GM12878 (cell line): Measurements from ENCODE around the gene NEK8. TPM values are rescaled to one million over a fixed set of nuclear protein-coding genes. Genes with fewer than 3 reads are reported as not detected.
A peak's percentile ranks its signal among the peaks of the same experiment; 100 is the strongest.

Source experiments
- BHLHE40 ChIP-seq, 2 experiments: fragments of 450-650 bp in 1 of 2; IDR thresholded peaks; 2 replicates each; pipeline ENCODE4 v1.6.1; 2011 to 2017; ENCODE audit warnings: low read depth in 2 of 2, borderline replicate concordance in 1 of 2, improper control_type of control experiment in 1 of 2, low read length in 1 of 2, mild to moderate bottlenecking in 1 of 2
- CBFB ChIP-seq: IDR thresholded peaks from 2 replicates; pipeline ENCODE4 v1.6.1; 2016; ENCODE audit warnings: antibody characterized with exemption, low read depth
- CHD2 ChIP-seq: IDR thresholded peaks from 2 replicates; pipeline ENCODE4 v1.6.1; 2011; ENCODE audit warnings: low read depth, low read length, improper control_type of control experiment, borderline replicate concordance
- EED ChIP-seq: sonication (generic); IDR thresholded peaks from 2 replicates; pipeline ENCODE4 v1.6.1; 2016; ENCODE audit warnings: antibody characterized with exemption, low read depth
- LARP7 ChIP-seq: fragments of 450-650 bp; IDR thresholded peaks from 2 replicates; pipeline ENCODE4 v1.6.1; 2017; ENCODE audit warnings: mild to moderate bottlenecking
- MEF2A ChIP-seq: IDR thresholded peaks from 2 replicates; pipeline ENCODE4 v1.6.1; 2011; ENCODE audit warnings: low read depth, mild to moderate bottlenecking, low read length, moderate library complexity; ENCODE audit not compliant: insufficient read depth
- MTA3 ChIP-seq: IDR thresholded peaks from 2 replicates; pipeline ENCODE4 v1.6.1; 2012; ENCODE audit warnings: low read length, inconsistent platforms, borderline replicate concordance
- MXI1 ChIP-seq: fragments of 150-350 bp; IDR thresholded peaks from 2 replicates; pipeline ENCODE4 v1.6.1; 2011; ENCODE audit warnings: low read depth, mild to moderate bottlenecking, inconsistent platforms, low read length, improper control_type of control experiment
- NFYB ChIP-seq: IDR thresholded peaks from 2 replicates; pipeline ENCODE4 v1.6.1; 2011; ENCODE audit warnings: low read depth, mild to moderate bottlenecking, low read length, improper control_type of control experiment, moderate library complexity; ENCODE audit not compliant: insufficient read depth
- NR2F1 ChIP-seq: fragments of 450-650 bp; conservative IDR thresholded peaks from 2 replicates; pipeline ENCODE4 v1.6.1; 2017; ENCODE audit warnings: mild to moderate bottlenecking
- PAX5 ChIP-seq: IDR thresholded peaks from 2 replicates; pipeline ENCODE4 v1.6.1; 2011; ENCODE audit warnings: low read depth, low read length, borderline replicate concordance
- POLR2AphosphoS2 ChIP-seq: IDR thresholded peaks from 2 replicates; pipeline ENCODE4 v1.6.1; 2011; ENCODE audit warnings: low read depth, mild to moderate bottlenecking, low read length, improper control_type of control experiment, moderate library complexity
- POLR2AphosphoS5 ChIP-seq: IDR thresholded peaks from 2 replicates; pipeline ENCODE4 v1.6.1; 2011; ENCODE audit warnings: mild to moderate bottlenecking, low read length, inconsistent platforms
- RAD21 ChIP-seq: IDR thresholded peaks from 2 replicates; pipeline ENCODE4 v1.6.1; 2011; ENCODE audit warnings: mild to moderate bottlenecking, low read depth, low read length, moderate library complexity; ENCODE audit not compliant: insufficient read depth
- RBBP5 ChIP-seq: fragments of 200-600 bp; sonication (generic); conservative IDR thresholded peaks from 2 replicates; pipeline ENCODE4 v1.6.1; 2016
- SIN3A ChIP-seq: IDR thresholded peaks from 2 replicates; pipeline ENCODE4 v1.6.1; 2012; ENCODE audit warnings: low read depth, low read length, improper control_type of control experiment
- SMAD1 ChIP-seq: fragments of 450-650 bp; IDR thresholded peaks from 2 replicates; pipeline ENCODE4 v1.6.1; 2018; ENCODE audit warnings: mild to moderate bottlenecking, low read depth; ENCODE audit not compliant: partially characterized antibody
- TCF12 ChIP-seq: IDR thresholded peaks from 2 replicates; pipeline ENCODE4 v1.6.1; 2011; ENCODE audit warnings: low read depth, mild to moderate bottlenecking, low read length
- TCF3 ChIP-seq: IDR thresholded peaks from 2 replicates; pipeline ENCODE4 v1.6.1; 2012; ENCODE audit warnings: low read depth, mild to moderate bottlenecking, low read length, borderline replicate concordance; ENCODE audit not compliant: insufficient read depth
- WRNIP1 ChIP-seq: IDR thresholded peaks from 2 replicates; pipeline ENCODE4 v1.6.1; 2011; ENCODE audit warnings: low read depth, low read length, improper control_type of control experiment, borderline replicate concordance
- ZNF217 ChIP-seq: fragments of 450-650 bp; IDR thresholded peaks from 2 replicates; pipeline ENCODE4 v1.6.1; 2017; ENCODE audit warnings: antibody characterized with exemption, mild to moderate bottlenecking
- polyA plus RNA-seq, 11 experiments: library from polyadenylated mRNA; depleted of rRNA in 4 of 11; unstranded in 6 of 11; stranded (reverse) in 5 of 11; fragments of >200 nt; fragmentation: Nextera tagmentation in 4 of 11; fragmentation: Illumina TruSeq in 1 of 11; extraction: Ambion mirVana in 4 of 11; extraction: Trizol in 1 of 11; gene quantifications; 1 replicate in 1 of 11; 2 replicates in 10 of 11; pipeline versions ENCODE4 v1.2.1 to v1.2.3, GENCODE V29; 2011 to 2016; ENCODE audit warnings: inconsistent platforms in 2 of 11, missing spikeins in 2 of 11, low read depth in 1 of 11
- total RNA-seq, 4 experiments: library from RNA; depleted of rRNA in 3 of 4; stranded (reverse); fragments of >200 nt in 3 of 4; fragmentation: Illumina TruSeq in 1 of 4; extraction: Trizol in 1 of 4; gene quantifications; 2 replicates each; pipeline versions ENCODE4 v1.2.1 to v1.2.3, GENCODE V29; 2013 to 2021
- TF ChIP-seq, protein P1 (sequence below): fragments of 450-650 bp; IDR thresholded peaks from 2 replicates; pipeline ENCODE4 v1.6.1; 2017; ENCODE audit warnings: mild to moderate bottlenecking, moderate library complexity
- TF ChIP-seq, protein P2 (sequence below): IDR thresholded peaks from 2 replicates; pipeline ENCODE4 v1.6.1; 2012; ENCODE audit warnings: improper control_type of control experiment, low read depth, low read length; ENCODE audit not compliant: insufficient replicate concordance

Gene NEK8
- total and polyA plus RNA-seq, 10 of the 15 experiments (the other 5 are each of a cell fraction or from before 2014, with no cell fraction given) = 2.3 to 14.3 (median 9.4) TPM

DNA sequence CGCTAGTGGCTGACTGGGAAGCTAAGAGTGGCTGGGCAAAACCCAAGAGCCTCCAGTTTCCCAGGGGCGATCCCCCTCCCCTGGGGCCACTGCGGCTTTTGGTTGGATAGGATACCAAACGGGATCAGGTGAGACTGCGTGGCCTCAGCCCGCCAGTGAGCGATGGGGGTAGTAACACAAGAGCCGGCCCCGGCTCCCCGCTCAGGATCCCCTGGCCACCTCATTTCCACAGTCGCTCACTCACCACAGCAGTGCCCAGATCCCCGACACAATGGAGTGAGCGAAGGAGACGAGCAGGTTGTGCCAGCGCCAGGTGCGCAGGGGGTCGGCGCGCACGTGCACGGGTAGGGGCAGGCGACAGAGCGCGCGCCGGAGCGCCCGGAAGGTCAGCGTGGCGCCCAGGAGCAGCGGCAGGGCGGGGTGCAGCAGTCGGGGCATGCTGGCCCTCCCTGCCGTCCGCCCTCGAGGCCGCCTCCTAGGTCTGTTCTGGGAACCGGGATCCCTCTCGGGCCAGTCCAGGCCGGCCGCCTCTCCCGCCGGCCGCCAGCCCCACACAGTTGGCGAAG lies 2.8 kb upstream of the NEK8 start (continued):
- 0 out of 2 replicates have a peak, but pooled peaks have one; percentile 38 for TF ChIP-seq TCF12
- peak; percentile 25; the same call in 1 of the 2 replicates for TF ChIP-seq PAX5
- TF ChIP-seq, protein P1, sequence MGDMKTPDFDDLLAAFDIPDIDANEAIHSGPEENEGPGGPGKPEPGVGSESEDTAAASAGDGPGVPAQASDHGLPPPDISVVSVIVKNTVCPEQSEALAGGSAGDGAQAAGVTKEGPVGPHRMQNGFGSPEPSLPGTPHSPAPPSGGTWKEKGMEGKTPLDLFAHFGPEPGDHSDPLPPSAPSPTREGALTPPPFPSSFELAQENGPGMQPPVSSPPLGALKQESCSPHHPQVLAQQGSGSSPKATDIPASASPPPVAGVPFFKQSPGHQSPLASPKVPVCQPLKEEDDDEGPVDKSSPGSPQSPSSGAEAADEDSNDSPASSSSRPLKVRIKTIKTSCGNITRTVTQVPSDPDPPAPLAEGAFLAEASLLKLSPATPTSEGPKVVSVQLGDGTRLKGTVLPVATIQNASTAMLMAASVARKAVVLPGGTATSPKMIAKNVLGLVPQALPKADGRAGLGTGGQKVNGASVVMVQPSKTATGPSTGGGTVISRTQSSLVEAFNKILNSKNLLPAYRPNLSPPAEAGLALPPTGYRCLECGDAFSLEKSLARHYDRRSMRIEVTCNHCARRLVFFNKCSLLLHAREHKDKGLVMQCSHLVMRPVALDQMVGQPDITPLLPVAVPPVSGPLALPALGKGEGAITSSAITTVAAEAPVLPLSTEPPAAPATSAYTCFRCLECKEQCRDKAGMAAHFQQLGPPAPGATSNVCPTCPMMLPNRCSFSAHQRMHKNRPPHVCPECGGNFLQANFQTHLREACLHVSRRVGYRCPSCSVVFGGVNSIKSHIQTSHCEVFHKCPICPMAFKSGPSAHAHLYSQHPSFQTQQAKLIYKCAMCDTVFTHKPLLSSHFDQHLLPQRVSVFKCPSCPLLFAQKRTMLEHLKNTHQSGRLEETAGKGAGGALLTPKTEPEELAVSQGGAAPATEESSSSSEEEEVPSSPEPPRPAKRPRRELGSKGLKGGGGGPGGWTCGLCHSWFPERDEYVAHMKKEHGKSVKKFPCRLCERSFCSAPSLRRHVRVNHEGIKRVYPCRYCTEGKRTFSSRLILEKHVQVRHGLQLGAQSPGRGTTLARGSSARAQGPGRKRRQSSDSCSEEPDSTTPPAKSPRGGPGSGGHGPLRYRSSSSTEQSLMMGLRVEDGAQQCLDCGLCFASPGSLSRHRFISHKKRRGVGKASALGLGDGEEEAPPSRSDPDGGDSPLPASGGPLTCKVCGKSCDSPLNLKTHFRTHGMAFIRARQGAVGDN = peak; percentile 58; the same call in 1 of the 2 replicates
- TF ChIP-seq MTA3 = no peak
- TF ChIP-seq POLR2AphosphoS5 = peak; percentile 12; the same call in 1 of the 2 replicates
- no peak for TF ChIP-seq RAD21
- TF ChIP-seq POLR2AphosphoS2 = peak; percentile 79; the same call in 1 of the 2 replicates
- TF ChIP-seq NFYB = 0 out of 2 replicates have a peak, but pooled peaks have one; percentile 32
- TF ChIP-seq CBFB = 0 out of 2 replicates have a peak, but pooled peaks have one; percentile 22
- no peak for TF ChIP-seq WRNIP1
- no peak for TF ChIP-seq ZNF217
- TF ChIP-seq EED = peak; percentile 47; the same call in 1 of the 2 replicates
- no peak for TF ChIP-seq SMAD1
- no peak for TF ChIP-seq SIN3A
- 0 out of 2 replicates have a peak, but pooled peaks have one; percentile 10 for TF ChIP-seq MEF2A
- peak; percentile 67 for TF ChIP-seq NR2F1
- TF ChIP-seq, protein P2, sequence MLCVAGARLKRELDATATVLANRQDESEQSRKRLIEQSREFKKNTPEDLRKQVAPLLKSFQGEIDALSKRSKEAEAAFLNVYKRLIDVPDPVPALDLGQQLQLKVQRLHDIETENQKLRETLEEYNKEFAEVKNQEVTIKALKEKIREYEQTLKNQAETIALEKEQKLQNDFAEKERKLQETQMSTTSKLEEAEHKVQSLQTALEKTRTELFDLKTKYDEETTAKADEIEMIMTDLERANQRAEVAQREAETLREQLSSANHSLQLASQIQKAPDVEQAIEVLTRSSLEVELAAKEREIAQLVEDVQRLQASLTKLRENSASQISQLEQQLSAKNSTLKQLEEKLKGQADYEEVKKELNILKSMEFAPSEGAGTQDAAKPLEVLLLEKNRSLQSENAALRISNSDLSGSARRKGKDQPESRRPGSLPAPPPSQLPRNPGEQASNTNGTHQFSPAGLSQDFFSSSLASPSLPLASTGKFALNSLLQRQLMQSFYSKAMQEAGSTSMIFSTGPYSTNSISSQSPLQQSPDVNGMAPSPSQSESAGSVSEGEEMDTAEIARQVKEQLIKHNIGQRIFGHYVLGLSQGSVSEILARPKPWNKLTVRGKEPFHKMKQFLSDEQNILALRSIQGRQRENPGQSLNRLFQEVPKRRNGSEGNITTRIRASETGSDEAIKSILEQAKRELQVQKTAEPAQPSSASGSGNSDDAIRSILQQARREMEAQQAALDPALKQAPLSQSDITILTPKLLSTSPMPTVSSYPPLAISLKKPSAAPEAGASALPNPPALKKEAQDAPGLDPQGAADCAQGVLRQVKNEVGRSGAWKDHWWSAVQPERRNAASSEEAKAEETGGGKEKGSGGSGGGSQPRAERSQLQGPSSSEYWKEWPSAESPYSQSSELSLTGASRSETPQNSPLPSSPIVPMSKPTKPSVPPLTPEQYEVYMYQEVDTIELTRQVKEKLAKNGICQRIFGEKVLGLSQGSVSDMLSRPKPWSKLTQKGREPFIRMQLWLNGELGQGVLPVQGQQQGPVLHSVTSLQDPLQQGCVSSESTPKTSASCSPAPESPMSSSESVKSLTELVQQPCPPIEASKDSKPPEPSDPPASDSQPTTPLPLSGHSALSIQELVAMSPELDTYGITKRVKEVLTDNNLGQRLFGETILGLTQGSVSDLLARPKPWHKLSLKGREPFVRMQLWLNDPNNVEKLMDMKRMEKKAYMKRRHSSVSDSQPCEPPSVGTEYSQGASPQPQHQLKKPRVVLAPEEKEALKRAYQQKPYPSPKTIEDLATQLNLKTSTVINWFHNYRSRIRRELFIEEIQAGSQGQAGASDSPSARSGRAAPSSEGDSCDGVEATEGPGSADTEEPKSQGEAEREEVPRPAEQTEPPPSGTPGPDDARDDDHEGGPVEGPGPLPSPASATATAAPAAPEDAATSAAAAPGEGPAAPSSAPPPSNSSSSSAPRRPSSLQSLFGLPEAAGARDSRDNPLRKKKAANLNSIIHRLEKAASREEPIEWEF = no peak
- peak; percentile 92 to 97 for TF ChIP-seq BHLHE40 (IDR thresholded peaks at IDR 0.05; ENCODE audit: borderline replicate concordance in 1 of 2, low read depth in 2 of 2, low read length in 1 of 2)
- no peak for TF ChIP-seq RBBP5
- TF ChIP-seq LARP7 = peak; percentile 88
- peak; percentile 90 for TF ChIP-seq TCF3
- no peak for TF ChIP-seq CHD2
- no peak; the same call in 1 of the 2 replicates for TF ChIP-seq MXI1
